ENCODE data around the gene ERI2. TPM values are rescaled to one million over a fixed set of nuclear protein-coding genes. Genes with fewer than 3 reads are reported as not detected.
A peak's percentile ranks its signal among the peaks of the same experiment; 100 is the strongest.

Gene ERI2, protein sequence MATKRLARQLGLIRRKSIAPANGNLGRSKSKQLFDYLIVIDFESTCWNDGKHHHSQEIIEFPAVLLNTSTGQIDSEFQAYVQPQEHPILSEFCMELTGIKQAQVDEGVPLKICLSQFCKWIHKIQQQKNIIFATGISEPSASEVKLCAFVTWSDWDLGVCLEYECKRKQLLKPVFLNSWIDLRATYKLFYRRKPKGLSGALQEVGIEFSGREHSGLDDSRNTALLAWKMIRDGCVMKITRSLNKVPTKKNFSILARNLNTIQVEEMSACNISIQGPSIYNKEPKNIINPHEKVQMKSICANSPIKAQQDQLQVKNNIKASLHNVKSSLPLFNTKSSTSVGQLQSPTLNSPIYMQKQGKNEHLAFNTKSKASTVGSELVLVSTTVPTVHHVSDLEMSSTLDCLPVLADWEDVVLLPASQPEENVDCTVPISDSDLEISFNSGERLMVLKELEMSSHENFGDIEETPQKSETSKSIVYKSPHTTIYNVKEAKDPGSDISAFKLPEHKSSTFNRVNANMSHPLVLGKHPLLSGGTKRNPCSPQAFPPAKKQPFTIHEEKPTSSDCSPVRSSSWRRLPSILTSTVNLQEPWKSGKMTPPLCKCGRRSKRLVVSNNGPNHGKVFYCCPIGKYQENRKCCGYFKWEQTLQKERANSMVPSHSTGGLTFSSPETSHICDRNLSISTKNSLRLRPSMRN
- total RNA-seq: 10 to 100 TPM; 14.1 to 16.6 TPM

DNA sequence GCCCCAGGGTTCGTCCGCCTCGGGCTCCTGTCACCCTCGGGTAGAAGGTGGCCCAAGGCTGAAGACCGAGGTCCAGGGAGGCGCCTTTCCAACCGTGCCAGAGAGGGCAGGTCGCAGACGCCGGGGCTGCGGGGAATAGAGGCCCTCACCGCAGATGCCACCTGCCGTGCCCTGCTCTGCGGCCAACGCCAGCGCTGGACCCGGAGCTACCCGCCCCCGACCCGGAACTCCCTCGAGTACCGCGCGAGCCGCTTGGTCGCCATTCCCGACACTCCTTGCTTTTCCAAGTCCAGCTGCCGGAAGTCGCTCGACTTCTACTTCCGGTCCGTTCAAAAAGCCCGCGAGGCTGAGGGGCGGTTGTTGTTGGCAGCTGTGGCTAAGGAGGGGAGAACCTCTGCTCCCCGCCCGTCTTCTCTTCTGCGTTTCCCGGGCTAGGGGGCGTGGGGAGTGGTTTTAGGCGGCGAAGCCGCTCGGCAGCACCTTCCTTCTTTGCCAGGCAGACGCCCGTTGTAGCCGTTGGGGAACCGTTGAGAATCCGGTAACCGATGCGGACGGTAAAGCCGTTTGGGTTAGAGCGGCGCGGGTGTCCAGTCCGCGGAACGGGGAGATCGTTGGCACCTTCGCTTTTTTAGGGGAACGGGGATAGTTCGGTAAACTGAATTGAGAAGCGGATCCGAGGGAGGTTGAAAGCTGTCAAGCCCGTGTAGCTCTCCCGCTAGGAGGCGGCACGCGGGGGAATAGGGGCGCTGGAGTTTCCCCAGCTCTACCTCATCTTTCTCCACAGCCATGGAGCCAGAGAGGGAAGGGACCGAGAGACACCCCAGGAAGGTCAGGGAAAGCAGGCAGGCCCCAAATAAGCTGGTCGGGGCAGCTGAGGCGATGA is at the start of gene ERI2, which contains the start of gene REXO5:
ERI2 (minus strand) TSS at position 305 of the 883 bp plus-strand sequence; CDS start at position 263, 42 bp downstream.
REXO5 (plus strand) TSS at position 360 of the 883 bp plus-strand sequence; CDS start at position 787, 427 bp downstream.
- H3K36me3 Mint-ChIP-seq: peaks cover 10% of the 10 kb centered on the region
- H3K9me3 Mint-ChIP-seq: no peaks in the 10 kb centered on the region
- no peaks in the 10 kb centered on the region for H3K27me3 Mint-ChIP-seq
- peaks cover 29% of the 10 kb centered on the region for H3K4me1 Mint-ChIP-seq
- ATAC-seq (ENCODE audit: low read depth) (peak; percentile 82), DNase-seq (peak; percentile 79)
- peak within 1 kb of the TSS; percentile 90 for H3K27ac Mint-ChIP-seq
- POLR2A ChIA-PET: interaction anchor here (0.6 to 1.4 kb wide), 11 partner anchors 10 to 96 kb away, joined by 3 to 12 read pairs (median 3); partner anchors contain the start of genes ACSM3, LYRM1 and THUMPD1
- H3K4me3 Mint-ChIP-seq: peak within 1 kb of the TSS; percentile 95

DNA sequence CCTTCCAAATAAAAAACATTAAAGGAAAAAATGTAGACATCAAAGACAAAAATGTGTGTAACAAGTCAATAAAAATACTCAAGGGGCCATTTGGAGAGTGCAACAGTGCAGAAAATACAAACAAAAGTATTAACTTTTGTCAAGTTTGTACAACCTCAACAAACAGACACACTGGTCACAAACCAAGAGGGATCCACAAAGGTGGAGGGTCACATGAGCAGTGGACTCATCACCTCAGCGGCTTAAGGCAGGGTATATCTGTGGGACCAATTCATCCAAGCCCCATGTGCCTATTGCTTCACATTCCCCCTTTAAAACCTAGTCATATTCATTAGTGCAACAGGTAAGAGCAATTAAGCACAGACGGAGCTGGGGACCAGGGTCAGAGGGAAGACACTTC is 48.7 kb upstream of the ERI2 start:
- peak overlapping the region; percentile 26 for H3K27ac Mint-ChIP-seq
- H3K9me3 Mint-ChIP-seq: no peaks in the 10 kb centered on the region
- peaks cover 31% of the 10 kb centered on the region for H3K36me3 Mint-ChIP-seq
- ATAC-seq (ENCODE audit: low read depth): no peak
- no peak overlapping the region for H3K4me3 Mint-ChIP-seq
- POLR2A ChIA-PET: interaction anchor here (0.7 to 1.1 kb wide), 2 partner anchors 9 to 45 kb away, joined by 3 to 4 read pairs; partner anchors contain the start of genes DCUN1D3 and LYRM1
- no peak for DNase-seq
- no peaks in the 10 kb centered on the region for H3K27me3 Mint-ChIP-seq
- H3K4me1 Mint-ChIP-seq: peaks cover 20% of the 10 kb centered on the region

DNA sequence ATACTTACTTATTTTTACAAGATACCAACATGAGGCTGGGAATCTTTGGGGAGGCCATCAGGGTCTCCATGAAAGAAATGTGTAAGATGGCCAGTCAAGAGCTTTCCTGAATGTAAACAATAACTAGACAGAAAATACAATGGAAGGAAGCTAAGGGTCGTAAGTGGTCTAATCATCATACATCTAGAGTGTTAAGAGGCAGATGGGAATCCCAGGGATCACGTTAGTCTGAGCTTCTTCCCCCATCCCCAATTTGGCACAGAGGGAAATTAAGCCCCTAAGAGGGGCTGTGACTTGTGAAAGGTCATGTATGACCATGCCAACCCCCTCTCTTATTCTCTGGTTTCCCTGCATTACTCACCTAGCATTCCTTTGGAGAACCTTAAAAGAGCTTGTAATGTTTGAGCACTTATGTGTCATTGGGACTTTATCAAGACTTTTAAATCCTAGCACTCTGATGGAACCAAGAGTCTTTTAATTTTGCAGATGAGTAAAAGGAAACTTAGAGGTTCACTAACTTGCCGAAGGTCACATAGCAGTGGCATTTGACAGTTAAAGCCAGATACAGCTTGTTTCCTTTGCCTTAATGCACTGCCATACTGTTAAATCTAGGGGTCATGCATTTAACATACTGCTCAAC is 47.8 kb upstream of the ERI2 start:
- POLR2A ChIA-PET: interaction anchor here (0.7 to 1.1 kb wide), 2 partner anchors 8 to 46 kb away, joined by 3 to 4 read pairs; partner anchors contain the start of genes DCUN1D3 and LYRM1
- no peak overlapping the region for H3K27ac Mint-ChIP-seq
- DNase-seq: no peak
- no peaks in the 10 kb centered on the region for H3K27me3 Mint-ChIP-seq
- H3K36me3 Mint-ChIP-seq: peaks cover 27% of the 10 kb centered on the region
- H3K4me1 Mint-ChIP-seq: peaks cover 19% of the 10 kb centered on the region
- no peak overlapping the region for H3K4me3 Mint-ChIP-seq
- ATAC-seq (ENCODE audit: low read depth): no peak
- no peaks in the 10 kb centered on the region for H3K9me3 Mint-ChIP-seq

DNA sequence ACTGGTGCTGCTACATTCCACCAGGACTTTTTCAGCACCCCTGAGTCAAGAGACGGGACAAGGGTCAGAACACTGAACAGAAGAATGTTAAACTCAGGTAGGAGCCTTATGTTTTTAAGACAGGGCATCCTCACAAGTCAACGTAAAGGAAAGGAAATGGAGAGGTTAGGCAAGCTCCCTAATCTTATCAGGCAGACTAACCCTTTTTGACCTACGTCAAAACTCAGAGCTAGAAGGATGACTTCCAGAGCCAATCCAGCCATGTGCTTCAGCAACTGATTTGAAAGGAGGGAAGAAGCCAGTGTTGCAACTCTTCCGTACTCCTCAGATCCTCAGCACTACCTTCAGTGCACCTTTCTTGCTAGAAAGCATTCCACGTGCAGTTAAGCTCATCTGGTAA is 46.9 kb upstream of the ERI2 start:
- ATAC-seq (ENCODE audit: low read depth): no peak
- H3K4me1 Mint-ChIP-seq: peaks cover 20% of the 10 kb centered on the region
- no peak for DNase-seq
- H3K36me3 Mint-ChIP-seq: peaks cover 27% of the 10 kb centered on the region
- H3K27me3 Mint-ChIP-seq: no peaks in the 10 kb centered on the region
- H3K4me3 Mint-ChIP-seq: no peak overlapping the region
- no peaks in the 10 kb centered on the region for H3K9me3 Mint-ChIP-seq
- H3K27ac Mint-ChIP-seq: no peak overlapping the region
- POLR2A ChIA-PET: no interaction called here

DNA sequence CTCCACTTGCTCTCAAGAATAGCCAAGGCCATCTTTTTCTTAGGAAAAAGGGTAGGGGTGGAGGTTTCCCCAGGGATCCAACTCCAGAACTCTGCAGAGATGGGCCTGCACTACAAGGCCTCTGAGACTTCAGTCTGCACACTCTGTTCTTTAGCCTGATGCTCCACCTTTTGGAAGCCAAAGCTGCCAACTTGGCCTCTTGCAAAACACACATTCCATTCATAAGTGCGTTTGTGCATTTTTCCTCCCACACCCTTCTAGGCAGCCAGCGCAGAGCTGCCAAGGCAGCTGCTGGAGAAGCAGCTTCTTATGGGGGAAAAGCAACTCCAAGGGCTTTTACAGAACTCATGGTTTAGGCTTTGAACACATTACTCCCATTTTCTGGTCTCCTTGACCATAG is 45.3 kb upstream of the ERI2 start:
- Mint-ChIP-seq H3K27me3 (no peaks in the 10 kb centered on the region), H3K27ac (no peak overlapping the region), H3K4me1 (peaks cover 29% of the 10 kb centered on the region), H3K36me3 (peaks cover 23% of the 10 kb centered on the region), H3K4me3 (no peak overlapping the region), H3K9me3 (no peaks in the 10 kb centered on the region)
- DNase-seq: no peak
- POLR2A ChIA-PET: no interaction called here
- no peak for ATAC-seq (ENCODE audit: low read depth)

DNA sequence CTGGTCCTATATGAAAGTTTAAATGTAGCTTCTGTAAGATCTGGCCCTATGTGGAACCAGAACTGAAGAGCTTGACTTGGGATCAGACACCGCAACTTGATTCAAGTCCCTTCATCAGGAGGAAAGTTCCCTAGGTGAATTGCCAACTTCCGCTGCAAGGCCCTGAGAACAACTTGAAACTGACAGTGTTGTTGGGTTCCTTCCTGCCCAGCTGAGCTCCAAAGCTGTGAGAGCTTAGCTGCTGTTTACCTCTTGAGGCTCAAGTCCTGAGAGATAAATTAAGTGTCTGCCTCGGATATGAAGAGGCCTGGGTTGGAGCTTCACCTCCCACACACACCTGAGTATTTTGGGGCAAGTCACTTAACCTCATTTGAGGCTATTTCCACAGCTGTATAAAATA is 44.7 kb upstream of the ERI2 start:
- Mint-ChIP-seq H3K36me3 (peaks cover 24% of the 10 kb centered on the region), H3K27ac (no peak overlapping the region), H3K4me1 (peaks cover 31% of the 10 kb centered on the region), H3K4me3 (no peak overlapping the region), H3K9me3 (no peaks in the 10 kb centered on the region), H3K27me3 (no peaks in the 10 kb centered on the region)
- POLR2A ChIA-PET: interaction anchor here (1.6 kb wide), 1 partner anchor 24 kb away, joined by 6 read pairs; no protein-coding TSS in a partner anchor
- DNase-seq (no peak), ATAC-seq (ENCODE audit: low read depth) (no peak)

DNA sequence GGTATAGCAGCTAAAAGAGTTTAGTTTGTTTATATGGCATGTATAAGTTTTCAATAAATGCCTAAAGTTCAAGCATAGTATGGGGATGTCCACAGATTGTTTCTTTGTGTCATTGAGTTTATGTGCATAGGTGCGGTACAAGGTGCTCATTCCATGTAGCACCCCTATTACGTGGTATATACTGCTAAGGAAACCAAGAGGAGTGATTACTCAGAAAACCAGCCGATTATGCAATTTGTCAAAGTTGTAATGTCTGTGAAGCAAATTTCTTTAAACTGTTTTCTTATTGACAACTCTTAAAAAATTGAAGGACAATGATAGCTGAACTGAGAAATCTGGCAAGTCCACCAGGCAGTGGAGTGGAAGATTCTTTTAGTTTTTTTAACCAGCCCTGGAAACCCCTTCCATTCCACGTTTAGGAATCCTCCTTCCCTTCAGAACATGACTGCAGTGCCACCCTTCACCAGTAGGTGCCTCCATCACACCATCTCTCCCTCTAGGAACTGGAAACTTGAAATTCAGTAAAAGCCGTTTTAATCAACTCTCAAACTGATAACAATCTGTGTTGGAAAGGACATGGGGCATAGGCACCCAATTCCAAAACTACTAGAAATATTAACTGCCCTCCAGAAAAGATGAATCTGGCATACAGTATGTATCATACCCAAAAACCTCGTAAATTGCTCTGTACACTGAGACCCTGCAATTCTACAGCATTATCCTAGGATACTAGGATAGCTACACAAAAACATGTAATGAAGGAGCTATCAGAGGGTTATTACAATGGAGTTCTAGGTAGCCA is 43.5 kb upstream of the ERI2 start:
- peaks cover 21% of the 10 kb centered on the region for H3K36me3 Mint-ChIP-seq
- no peaks in the 10 kb centered on the region for H3K27me3 Mint-ChIP-seq
- H3K9me3 Mint-ChIP-seq: no peaks in the 10 kb centered on the region
- peak; percentile 63 for DNase-seq
- H3K4me3 Mint-ChIP-seq: no peak overlapping the region
- no peak overlapping the region for H3K27ac Mint-ChIP-seq
- peaks cover 38% of the 10 kb centered on the region for H3K4me1 Mint-ChIP-seq
- no peak for ATAC-seq (ENCODE audit: low read depth)
- POLR2A ChIA-PET: interaction anchor here (0.5 to 1.6 kb wide), 3 partner anchors 19 to 1782 kb away, joined by 3 to 6 read pairs (median 3); partner anchors contain the start of gene COQ7

DNA sequence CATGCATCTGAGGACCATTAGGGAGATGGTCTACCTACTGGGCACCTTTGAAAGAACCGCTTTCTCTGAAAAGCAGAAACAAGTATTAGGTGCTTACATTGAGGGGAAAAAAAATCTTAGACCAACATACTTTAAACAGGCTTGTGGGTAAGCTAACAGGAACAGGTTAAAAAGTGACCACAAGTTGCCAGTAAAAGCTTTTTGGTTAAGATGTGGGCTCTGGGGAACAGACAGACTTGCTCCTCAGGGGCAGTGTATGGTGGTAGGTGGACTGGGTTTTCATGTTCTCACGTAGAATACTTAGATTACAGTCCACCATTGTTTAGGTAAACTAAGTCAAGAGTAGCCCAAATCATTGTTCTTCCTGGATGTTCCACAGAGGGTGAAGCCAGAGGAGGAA is 41.3 kb upstream of the ERI2 start:
- Mint-ChIP-seq H3K9me3 (no peaks in the 10 kb centered on the region), H3K27me3 (no peaks in the 10 kb centered on the region), H3K27ac (peak overlapping the region; percentile 40), H3K4me3 (peak overlapping the region; percentile 36), H3K36me3 (peaks cover 27% of the 10 kb centered on the region), H3K4me1 (peaks cover 51% of the 10 kb centered on the region)
- POLR2A ChIA-PET: interaction anchor here (1.1 to 1.3 kb wide), 2 partner anchors 50 to 55 kb away, joined by 4 to 5 read pairs; no protein-coding TSS in a partner anchor
- DNase-seq (no peak), ATAC-seq (ENCODE audit: low read depth) (no peak)

DNA sequence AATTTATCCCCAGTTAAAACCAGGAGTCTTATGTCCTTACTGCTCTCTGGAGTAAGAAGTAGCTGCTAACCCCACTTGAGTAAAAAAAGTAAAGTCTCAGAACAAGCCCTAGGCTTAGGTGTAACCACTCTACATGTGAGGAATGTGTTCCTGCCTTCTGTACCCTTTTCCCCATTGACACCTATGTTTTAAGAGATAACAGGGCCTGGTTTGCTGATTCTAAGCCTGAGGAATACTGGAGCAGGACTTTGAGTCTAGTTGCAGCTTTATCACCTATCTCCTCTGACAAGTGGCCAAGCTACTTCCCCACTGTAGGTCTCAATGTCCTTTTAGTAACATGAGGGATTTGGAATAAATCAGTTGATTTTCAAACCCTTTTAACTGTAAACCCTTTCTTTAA is 40.3 kb upstream of the ERI2 start:
- Mint-ChIP-seq H3K4me3 (no peak overlapping the region), H3K36me3 (peaks cover 36% of the 10 kb centered on the region), H3K4me1 (peaks cover 51% of the 10 kb centered on the region), H3K27ac (no peak overlapping the region), H3K27me3 (no peaks in the 10 kb centered on the region), H3K9me3 (no peaks in the 10 kb centered on the region)
- DNase-seq (no peak), ATAC-seq (ENCODE audit: low read depth) (no peak)
- POLR2A ChIA-PET: interaction anchor here (0.7 to 1.1 kb wide), 2 partner anchors 51 to 355 kb away, joined by 4 to 6 read pairs; no protein-coding TSS in a partner anchor

DNA sequence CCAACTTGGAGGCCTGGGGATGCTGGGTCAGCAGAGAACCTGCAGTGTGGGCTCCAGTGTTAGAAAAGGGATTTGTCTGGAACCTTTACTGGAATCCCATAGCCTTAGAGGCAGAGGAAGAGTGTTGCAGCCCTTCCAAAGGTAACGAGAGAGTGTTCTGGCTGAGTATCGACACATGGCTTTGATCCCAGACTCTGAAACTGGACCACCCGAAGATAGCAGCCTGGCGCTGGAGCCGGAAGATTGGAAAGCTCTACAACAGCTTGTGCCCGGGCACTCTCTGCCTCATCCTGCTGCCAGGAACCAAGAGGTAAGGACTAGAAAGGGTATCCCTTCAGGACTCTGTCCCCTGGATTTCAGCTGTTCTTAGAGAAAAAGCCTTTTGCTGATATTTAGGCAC is 39.8 kb upstream of the ERI2 start:
- no peak overlapping the region for H3K27ac Mint-ChIP-seq
- ATAC-seq (ENCODE audit: low read depth): no peak
- POLR2A ChIA-PET: interaction anchor here (0.6 kb wide), 1 partner anchor 8 kb away, joined by 3 read pairs; no protein-coding TSS in a partner anchor

DNA sequence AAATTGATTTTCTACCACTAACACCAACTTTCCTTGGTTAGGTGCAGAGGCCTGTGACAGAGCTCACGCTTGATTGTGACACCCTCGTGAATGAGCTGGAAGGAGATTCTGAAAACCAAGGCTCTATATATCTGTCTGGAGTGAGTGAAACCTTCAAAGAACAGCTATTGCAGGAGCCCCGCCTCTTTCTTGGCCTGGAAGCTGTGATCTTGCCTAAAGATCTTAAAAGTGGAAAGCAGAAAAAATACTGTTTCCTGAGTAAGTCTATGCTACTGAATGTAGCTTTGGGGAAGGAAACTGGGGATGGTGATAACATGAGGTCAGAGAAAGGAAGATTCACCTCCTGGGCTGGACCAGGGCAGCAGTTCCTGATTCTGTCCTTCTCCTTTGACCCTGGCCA is 38.3 kb upstream of the ERI2 start:
- Mint-ChIP-seq H3K4me3 (peak overlapping the region; percentile 47), H3K36me3 (peaks cover 39% of the 10 kb centered on the region), H3K27ac (peak overlapping the region; percentile 59), H3K4me1 (peaks cover 41% of the 10 kb centered on the region), H3K9me3 (no peaks in the 10 kb centered on the region), H3K27me3 (no peaks in the 10 kb centered on the region)
- DNase-seq: no peak
- peak; percentile 66 for ATAC-seq (ENCODE audit: low read depth)
- POLR2A ChIA-PET: interaction anchor here (0.6 to 1.5 kb wide), 2 partner anchors 16 to 38 kb away, joined by 3 to 4 read pairs; partner anchors contain the start of genes ERI2 and REXO5

More for the DNA sequence above, 39.8 kb upstream of the ERI2 start:
- H3K36me3 Mint-ChIP-seq: peaks cover 39% of the 10 kb centered on the region
- no peaks in the 10 kb centered on the region for H3K27me3 Mint-ChIP-seq
- no peak overlapping the region for H3K4me3 Mint-ChIP-seq
- DNase-seq: no peak
- H3K4me1 Mint-ChIP-seq: peaks cover 50% of the 10 kb centered on the region
- no peaks in the 10 kb centered on the region for H3K9me3 Mint-ChIP-seq

Measured in activated naive CD8-positive, alpha-beta T cell treated with anti-CD3 and anti-CD28 coated beads, Interleukin-2, amount 10 ng/mL, durations not matched to agents 7 days and 5 days (primary cell).